GM03348 (cell line): ENCODE results near the gene WTIP.
A peak's percentile ranks its signal among the peaks of the same experiment; 100 is the strongest.
"Not testable (repeated sequence)": the region's sequence is repeated elsewhere in the genome, so short reads cannot be mapped to it uniquely, and the experiment has no call there.

Source experiments
- DNase-seq: peaks from one replicate; pipeline ENCODE4 v3.0.0; 2012; ENCODE audit warnings: low spot score

WTIP gene

GRCh38 chr19:34503531-34504272 lies 22.1 kb downstream of the WTIP start:
- peak; percentile 1 for DNase-seq

GRCh38 chr19:34504273-34504808 lies 22.8 kb downstream of the WTIP start:
- DNase-seq = peak; percentile 5

- DNase-seq = peak; percentile 7
These were observed 23.3 kb downstream of the WTIP start for GRCh38 chr19:34504809-34505291.

GRCh38 chr19:34505321-34506025 lies 23.9 kb downstream of the WTIP start:
- peak; percentile 2 for DNase-seq

GRCh38 chr19:34506026-34506370 lies 24.4 kb downstream of the WTIP start:
- no peak for DNase-seq

GRCh38 chr19:34507414-34508067 lies 26.0 kb downstream of the WTIP start:
- peak; percentile 6 for DNase-seq

GRCh38 chr19:34508540-34508939 lies 27.0 kb downstream of the WTIP start:
- peak; percentile 5 for DNase-seq

GRCh38 chr19:34510904-34511303 lies 29.3 kb downstream of the WTIP start:
- not testable (repeated sequence) for DNase-seq

GRCh38 chr19:34512254-34512822 lies 30.8 kb downstream of the WTIP start:
- DNase-seq = peak; percentile 2

- no peak for DNase-seq
These were observed 32.2 kb downstream of the WTIP start for GRCh38 chr19:34513767-34514166.

- DNase-seq = no peak
These were observed 38.0 kb downstream of the WTIP start for GRCh38 chr19:34519602-34520001.

GRCh38 chr19:34523408-34523807 lies 41.9 kb downstream of the WTIP start:
- no peak for DNase-seq

- DNase-seq = no peak
These were observed 43.4 kb downstream of the WTIP start for GRCh38 chr19:34525001-34525400.

GRCh38 chr19:34534206-34534605 lies 52.6 kb downstream of the WTIP start:
- DNase-seq = no peak

GRCh38 chr19:34539396-34539795 lies 57.8 kb downstream of the WTIP start:
- DNase-seq = no peak

- no peak for DNase-seq
These were observed 59.4 kb downstream of the WTIP start for GRCh38 chr19:34540811-34541557.

- DNase-seq = no peak
These were observed 68.3 kb downstream of the WTIP start for GRCh38 chr19:34549833-34550232.

GRCh38 chr19:34555447-34555846 lies 73.9 kb downstream of the WTIP start:
- no peak for DNase-seq

GRCh38 chr19:34556488-34556887 lies 74.9 kb downstream of the WTIP start:
- no peak for DNase-seq

- DNase-seq = no peak
These were observed 77.5 kb downstream of the WTIP start for GRCh38 chr19:34559045-34559444.

- no peak for DNase-seq
These were observed 78.7 kb downstream of the WTIP start for GRCh38 chr19:34560229-34560628.
